GM21576 (cell line): Measurements from ENCODE around the gene FAM53B.
"Not testable (repeated sequence)": the region's sequence is repeated elsewhere in the genome, so short reads cannot be mapped to it uniquely, and the experiment has no call there.

Source experiments
- ATAC-seq: cut with Tn5 transposase; IDR thresholded peaks from one replicate; pipeline ENCODE4 v1.9.1; 2021; ENCODE audit warnings: mild to moderate bottlenecking, moderate library complexity; ENCODE audit not compliant: unreplicated experiment

The FAM53B gene, protein sequence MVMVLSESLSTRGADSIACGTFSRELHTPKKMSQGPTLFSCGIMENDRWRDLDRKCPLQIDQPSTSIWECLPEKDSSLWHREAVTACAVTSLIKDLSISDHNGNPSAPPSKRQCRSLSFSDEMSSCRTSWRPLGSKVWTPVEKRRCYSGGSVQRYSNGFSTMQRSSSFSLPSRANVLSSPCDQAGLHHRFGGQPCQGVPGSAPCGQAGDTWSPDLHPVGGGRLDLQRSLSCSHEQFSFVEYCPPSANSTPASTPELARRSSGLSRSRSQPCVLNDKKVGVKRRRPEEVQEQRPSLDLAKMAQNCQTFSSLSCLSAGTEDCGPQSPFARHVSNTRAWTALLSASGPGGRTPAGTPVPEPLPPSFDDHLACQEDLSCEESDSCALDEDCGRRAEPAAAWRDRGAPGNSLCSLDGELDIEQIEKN

DNA sequence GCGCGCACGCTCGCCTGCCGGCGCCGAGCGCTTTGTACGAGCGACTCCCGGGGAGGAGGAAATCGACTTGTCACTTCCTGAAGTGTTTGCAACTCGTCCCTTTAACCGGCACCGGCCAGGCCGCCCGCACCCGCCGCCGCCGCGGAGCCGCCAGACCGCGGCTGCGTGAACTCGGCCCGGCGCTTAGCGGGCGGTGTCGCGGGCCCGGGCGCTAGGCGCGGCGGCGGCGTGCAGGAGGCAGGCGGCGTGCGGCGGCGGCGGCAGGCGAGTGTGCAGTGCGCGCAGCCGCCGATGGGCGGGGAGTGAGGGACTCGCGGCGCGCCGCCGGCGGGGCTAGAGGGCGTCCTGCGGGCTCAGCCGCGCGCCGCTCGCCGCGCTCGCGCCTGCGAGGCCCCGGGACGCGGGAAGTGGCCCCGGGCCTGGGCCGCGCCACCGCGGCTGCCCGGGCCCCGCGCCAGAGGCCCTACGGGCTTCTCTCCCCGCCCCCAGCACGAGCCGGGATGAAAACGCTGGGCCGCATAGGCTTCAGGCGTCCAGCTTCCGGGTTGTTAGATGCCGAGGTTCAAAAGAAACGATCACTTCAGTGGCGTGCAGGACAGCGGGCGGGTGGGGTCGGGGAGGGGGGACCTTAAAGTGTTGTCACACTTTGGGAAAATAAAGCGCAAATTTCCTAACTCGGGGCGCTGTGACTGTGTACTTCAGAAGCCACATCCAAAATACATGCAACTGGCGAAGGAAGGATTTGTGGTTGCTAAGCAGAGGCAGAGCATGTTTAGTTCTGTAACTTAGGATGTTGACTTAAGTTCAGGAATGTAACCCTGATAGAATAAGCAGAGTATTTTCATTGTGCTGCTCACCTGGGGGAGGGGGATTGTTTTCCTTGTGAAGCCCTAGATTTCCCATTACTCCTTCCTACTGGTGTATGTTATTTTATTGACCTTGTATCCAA is at the start of gene FAM53B:
Gene FAM53B, minus strand, starts transcription at position 277 of the 949 bp plus-strand sequence. CDS start 37,665 bp downstream, outside the sequence.
- ATAC-seq = peak; percentile 49

DNA sequence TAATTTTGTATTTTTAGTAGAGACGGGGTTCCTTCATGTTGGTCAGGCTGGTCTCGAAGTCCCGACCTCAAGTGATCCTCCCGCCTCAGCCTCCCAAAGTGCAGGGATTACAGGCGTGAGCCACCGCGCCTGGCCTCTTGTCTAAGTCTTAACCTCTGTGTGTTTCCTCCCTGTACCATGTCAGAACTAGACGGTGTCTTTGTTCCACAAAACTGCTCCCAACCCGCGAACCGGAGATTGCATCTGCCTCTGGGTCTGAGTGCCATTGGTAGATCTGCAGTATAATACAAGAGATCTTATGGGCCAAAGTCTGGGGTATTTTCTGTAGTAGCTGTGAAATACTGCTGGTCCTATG is 48.8 kb upstream of the FAM53B start:
- ATAC-seq = no peak

DNA sequence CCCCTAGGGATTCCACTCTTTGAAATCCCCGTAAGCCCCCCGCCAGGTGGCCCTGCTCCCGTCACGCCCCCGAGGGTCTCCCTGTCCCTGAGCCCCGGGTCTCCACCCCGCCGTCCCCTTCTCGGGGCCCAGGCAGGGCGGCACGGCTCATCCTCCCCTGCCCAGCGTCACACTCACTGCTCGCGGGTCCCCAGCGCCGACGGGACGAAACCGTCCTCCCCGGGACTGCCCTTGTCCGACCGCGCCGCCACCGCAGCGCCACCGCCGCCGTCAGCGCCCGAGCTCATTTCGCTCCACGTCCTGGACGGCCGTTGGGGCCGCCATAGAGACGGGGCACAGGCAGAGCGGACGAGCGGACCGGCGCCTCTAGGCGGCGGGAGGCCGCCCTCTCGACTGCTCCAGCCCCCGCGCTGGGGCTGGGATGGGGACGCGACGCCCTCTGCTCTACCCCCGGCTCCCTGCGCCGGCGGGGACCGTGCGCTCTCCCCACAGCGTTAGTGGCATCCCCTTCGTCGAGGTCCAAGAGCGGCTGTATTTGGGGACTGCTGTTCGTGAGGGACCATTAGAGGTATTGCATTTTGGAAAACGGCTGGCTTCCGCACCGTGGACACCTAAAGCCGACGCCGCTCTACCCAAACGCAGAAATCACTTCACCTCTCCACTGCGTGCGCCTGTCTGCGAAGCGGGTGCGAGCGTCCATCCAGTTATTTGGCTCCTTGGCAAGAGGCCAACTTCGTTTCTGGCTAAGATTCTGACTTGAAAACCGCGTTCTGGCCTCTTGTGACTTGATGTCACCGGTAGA is 47.6 kb upstream of the FAM53B start, which contains the start of gene EEF1AKMT2:
Gene EEF1AKMT2, minus strand, starts transcription at position 341 of the 802 bp plus-strand sequence. Its CDS starts 54 bp downstream, at position 287.
- peak; percentile 88 for ATAC-seq

DNA sequence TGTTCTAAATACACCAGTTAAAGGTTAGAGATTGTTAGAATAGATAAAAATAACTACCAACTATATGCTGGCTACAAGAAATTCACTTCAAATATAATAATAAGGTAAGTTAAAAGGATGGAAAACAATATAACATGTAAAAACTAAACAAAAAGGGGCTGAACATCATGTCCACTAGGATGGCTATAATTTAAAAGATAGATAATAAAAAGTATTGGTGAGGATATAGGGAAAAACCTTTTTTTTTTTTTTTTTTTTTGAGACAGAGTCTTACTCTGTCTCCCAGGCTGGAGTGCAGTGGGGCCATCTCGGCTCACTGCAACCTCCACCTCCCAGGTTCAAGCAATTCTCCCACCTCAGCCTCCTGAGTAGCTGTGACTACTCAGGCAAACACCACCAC is 38.7 kb upstream of the FAM53B start:
- ATAC-seq = not testable (repeated sequence)

DNA sequence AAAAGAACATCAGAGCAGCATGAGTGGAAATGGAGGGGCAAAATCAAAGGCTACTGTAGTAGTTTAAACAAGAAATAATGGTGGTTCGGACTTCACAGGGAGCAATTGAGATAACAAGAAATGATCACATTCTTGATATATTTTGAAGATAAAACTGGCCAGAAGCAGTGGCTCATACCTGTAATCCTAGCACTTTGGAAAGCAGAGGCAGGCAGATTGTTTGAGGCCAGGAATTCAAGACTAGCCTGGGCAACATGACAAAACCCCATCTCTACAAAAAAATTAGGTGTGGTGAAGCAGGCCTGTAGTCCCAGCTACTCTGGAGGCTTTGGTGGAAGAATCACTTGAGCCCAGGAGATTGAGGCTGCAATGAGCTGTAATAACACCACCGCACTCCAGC is 24.6 kb upstream of the FAM53B start:
- no peak for ATAC-seq

DNA sequence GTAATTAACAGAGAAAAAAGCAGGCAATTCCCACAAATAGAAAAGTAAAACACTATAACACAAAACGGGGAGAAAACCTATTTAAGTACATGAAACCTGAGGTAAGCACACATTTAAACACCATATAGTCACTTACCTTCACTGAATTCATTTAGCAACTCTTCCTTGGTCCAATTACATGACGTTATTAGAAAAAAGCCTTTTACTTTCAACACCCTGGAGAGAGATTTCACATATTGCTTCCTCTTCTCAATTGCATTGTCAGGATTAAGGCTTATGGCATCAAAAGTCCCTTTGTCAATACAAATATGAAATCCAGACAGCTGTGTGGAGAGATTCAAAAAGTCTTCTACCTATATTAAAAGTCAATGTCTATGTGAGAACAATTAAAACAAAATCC is 21.1 kb upstream of the FAM53B start:
- no peak for ATAC-seq

DNA sequence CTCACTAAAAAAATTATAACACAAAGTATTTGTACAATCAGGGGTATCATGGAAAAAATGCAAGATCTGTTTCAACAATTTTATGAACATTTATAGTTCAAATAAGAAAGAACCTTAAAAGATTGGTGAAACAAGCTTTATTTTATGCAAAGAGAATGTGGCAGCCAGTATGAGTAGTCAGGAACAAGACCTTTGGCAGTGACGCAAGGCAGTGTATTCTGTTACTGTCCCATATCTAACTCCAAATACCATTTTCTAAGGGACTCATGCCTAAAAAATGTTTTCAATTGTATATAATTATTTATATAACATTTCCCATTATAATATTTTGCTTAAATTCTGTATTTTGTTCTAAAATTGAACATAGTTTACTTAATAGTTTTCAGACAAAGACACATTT is 19.1 kb upstream of the FAM53B start:
- no peak for ATAC-seq

DNA sequence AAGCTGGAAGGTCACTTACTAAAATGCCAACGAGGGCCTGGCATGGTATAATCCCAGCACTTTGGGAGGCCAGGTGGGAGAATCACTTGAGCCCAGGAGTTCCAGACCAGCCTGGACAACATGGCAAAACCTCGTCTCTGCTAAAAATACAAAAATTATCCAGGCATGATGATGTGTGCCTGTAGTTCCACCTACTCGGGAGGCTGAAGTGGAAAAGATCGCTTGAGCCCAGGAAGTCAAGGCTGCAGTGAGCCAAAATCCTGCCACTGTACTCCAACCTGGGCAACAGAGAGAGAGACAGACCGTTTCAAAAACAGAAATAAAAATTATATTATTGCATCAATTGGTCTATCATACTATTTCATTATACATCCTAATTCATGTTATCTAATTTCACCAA is 18.1 kb upstream of the FAM53B start:
- no peak for ATAC-seq

DNA sequence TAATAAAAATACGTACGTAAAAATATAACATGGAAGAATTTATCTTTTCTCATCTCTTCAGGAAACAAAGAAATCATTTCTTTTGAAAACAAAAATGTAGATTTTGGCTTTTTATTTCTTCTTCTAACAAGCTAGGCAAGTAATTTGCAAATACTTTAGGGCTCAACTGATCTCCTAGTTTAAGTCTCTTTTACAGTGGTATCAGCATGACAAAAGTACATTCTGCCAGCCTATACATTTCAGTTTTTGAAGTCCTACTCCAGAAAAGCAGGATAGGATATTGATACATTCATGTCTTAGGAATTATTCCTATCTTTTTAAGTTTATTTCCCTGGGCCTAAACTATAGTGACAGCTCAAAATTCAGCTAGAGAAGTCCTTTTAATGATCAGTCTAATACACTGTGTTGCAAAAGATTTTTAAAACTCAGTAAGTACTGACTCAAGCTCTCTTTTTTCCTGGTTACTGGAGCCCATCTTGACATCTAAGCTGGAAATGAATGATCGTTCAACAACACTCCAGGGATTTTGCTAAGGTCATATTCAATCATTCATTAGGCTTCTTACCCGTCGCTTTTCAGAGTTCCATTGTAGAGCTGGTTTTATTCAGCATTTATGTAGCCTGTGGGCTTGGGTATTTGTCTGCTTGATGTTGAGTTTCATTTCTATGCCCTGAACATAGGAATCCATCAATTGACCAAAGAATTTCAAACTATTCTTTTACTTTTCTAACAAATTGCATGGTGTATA is 12.2 kb upstream of the FAM53B start:
- no peak for ATAC-seq

DNA sequence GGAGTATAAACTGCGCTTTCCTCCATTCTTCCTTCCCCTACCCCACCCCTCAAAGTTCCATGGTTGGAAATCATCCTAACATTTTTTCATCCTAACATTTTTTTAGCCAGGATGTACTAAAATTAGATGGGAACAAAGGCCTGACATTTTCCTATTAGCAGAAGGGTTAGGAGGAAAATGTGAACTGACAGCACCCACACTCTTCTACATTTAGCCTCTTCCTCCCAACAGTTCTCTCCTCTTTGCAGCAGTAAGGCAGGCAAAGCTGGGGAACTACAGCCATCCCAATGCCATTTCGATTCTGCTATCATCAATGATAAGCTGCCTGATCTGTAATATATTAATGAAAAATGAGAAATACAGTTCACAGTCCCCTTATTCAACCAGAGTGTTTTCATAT is 11.4 kb upstream of the FAM53B start:
- no peak for ATAC-seq

DNA sequence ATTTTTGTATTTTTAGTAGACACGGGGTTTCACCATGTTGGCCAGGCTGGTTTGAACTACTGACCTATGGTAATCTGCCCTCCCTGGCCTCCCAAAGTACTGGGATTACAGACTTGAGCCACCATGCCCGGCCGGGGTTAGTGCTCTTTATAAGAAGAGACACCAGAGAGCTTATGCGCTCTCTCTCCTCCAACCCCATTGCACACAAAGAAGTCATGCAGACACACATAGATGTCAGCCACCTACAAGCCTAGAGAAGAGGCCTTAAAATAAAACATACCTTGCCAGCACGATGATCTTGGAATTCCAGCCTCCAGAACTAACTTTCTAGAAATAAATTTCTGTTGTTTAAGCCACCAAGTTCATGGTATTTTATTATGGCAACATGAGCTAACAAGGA is 10.0 kb upstream of the FAM53B start:
- no peak for ATAC-seq

DNA sequence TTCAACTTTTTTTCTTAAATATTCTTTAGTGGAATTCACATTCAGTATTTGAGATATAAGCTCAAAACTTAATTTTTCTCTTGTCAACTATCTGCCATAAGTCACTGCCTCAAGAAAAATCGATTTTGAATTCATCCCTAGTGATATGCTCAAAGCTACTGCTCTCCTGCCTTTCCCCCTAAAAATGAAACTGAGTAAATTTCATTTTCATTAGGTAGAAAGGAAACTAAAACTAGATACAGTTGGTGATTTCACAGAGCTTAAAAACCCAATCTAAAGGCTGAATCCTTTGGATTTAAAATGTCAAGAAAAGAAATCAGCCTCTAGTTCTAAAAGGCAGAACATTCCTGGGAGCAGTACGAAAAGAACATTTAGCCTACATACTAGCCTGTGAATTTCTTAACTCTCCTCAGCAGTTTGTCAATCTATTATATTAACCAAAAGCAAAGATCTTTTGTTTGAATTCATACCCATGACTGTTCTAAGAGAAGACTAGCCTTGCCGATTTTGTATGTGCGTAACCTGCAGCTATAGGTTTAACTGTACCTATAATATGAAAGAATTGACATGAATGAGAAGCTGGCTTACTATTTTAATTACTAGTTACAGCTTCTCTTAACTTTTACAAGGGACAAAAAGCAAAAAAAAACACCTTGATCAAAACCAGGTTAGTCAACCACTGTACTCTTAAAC is 4.9 kb upstream of the FAM53B start:
- ATAC-seq = no peak

DNA sequence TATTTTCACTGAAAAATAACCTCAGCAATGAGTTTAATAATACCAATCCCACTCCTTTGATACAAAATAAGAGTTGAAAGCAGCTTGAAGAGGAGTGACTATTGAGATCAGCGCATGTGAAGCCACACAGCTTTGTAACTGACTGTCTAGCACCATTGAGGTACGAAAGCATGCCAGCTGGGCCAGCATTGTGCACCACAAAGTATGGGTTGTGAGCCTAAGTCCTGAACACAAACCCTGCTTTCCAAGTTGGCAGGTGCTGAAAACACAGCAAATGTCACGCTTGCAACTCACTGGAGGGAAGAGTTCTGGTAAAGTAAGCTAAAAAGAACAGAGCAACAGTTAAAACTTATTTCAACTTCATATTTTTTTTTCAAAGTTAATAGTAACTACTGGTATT is 4.0 kb upstream of the FAM53B start:
- no peak for ATAC-seq

DNA sequence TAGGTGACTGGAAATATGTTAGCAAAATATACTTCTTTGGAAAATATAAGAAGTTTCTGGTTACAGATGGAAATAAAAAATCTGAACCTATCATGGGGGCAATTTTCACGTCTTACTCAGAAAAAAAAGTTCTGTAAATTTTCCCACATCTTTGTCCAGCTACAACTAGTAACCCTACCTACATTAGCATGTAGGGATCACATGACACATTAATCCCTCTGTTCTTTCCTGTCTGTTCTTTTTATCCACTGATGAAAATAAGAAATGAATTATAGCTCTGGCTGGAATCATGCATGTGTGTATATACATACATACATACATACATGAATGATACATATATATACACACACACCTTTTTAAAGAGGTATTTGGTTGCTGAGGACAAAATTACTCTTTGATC is 3.6 kb upstream of the FAM53B start:
- no peak for ATAC-seq

DNA sequence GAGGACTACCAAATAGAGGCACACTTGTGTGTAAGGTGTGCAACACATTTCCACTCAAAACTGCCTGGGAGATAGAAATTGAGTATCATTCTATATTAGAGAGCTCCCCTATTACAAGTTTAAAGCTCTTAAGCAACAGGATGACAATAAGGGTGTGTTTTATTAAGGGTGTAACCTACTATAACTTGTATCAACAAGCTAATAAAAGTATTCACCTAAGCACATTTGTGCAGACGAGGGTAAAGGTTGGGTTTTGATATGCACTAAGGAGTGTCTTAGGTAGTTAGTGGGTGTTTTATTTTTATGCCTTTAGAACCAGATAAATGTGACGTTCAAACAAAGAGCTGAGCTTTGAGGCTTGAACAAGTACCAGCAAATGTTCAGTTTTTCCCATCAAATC is 2.8 kb upstream of the FAM53B start:
- no peak for ATAC-seq

DNA sequence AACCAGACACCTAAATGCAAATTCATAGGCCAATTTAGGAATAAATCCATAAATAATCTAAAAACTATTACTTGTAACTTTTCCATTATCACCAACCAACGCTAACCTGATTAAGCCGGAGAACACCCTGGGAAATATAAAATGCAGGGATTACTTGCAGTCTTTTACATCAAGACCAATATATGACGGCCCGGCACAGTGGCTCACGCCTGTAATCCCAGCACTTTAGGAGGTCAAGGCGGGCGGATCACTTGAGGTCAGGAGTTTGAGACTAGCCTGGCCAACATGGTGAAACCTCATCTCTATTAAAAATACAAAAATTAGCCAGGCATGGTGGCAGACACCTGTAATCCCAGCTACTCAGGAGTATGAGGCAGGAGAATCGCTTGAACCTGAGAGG is 2.3 kb upstream of the FAM53B start:
- ATAC-seq = not testable (repeated sequence)

DNA sequence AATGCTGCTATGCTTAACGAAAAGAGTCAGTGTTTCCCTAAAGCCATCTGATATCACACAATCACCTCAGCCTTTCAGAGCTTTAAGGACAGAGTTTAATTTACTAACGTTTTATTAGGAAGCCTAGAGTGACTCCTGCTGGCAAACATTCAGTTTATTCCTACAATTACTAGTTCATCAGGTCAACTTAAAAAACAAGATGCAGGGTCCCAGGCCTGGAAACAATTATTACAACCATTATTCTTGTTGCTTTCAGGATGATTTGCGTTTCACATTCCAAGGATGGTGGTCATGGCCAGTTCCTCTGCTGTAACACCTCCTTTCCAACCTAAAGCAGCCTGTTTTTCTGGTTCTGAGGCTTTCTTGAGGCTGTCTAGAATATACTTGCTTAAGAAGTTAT is 1.5 kb upstream of the FAM53B start:
- ATAC-seq = no peak

DNA sequence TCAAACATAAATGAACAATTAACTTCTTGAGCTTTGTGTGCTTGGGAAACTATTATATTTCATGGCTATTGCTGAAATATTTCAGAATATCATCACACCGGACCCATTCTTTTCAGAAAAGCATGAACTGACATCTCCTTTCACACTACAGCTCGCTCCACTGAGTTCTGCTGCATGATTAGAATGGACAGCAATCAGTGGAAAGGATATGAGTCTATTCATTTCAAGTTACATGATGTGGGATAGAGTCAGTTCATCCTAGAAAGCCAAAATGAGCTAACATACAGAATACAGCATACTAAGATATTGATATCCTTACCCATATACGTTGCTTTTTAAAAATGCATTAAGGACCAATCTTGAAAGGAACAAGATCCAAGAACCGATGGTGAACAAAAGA is 1.1 kb upstream of the FAM53B start:
- no peak for ATAC-seq

DNA sequence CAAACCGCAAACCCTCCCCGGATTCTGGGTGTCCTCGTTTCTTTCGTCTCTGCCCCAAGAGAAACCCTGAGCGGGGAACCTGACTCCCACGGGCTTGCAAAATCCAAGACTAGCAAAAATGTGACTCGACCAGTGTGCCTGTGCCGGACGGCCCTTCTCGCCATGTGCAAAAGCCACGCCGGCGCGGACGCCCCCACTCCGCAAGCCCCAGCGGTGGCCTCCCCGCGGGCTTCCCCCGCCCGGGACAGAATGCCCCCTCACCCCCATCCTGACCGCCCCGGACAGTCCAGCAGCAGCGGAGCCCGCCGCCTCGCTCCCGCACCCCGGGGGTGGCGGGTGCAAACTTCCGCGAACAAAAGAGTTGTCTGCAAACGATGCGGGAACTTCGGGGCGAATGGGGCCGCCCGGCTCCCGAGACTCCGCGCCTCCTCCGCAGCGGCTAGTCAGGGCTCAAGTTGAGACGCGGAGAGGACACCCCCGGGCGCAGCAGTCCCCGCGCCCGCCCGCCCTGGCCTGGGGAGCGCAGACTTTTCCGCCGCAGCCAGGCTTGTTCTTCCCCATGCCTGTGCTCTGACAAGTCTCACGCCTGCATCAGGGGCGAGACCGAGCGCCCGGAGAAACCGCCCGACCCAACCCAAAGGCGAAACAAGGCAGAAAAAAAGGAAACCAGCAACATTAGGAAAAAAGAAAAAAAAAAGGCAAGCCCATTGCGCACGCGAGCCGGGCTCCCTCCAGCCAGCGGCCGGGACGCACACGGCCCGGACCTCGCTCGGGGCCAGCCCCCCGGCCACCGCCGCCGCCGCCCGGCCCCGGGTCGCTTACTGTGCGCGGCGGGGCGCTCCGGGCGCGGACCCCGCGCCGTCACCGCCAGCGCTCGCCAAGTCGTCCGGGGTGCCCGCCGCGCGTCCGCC is 732 bp downstream of the FAM53B start:
- ATAC-seq = peak; percentile 7
